AG04449 (cell line): ENCODE results near the gene WNT2.

Experiments used
- CTCF ChIA-PET: fragments of 350-600 bp; formaldehyde crosslinking; extraction: SDS; loops from one replicate; lab custom pipeline; 2021; ENCODE audit warnings: antibody characterized with exemption; lab: Yijun Ruan, JAX
- POLR2A ChIA-PET: fragments of 400-600, 350-600 bp; formaldehyde crosslinking; extraction: SDS; loops from one replicate; lab custom pipeline; 2020; ENCODE audit warnings: antibody characterized with exemption, inconsistent platforms; lab: Yijun Ruan, JAX
- DNase-seq: peaks from one replicate; pipeline ENCODE4 v3.0.0-alpha.2; 2010; ENCODE audit warnings: low read depth, low spot score
- H3K4me3 ChIP-seq: 2 replicates; pipeline ENCODE4 v1.5.1; 2011; ENCODE audit warnings: low read depth, mild to moderate bottlenecking, control low read depth, low read length
- TF ChIP-seq, protein P1 (sequence below): IDR thresholded peaks from one replicate; pipeline ENCODE4 v1.5.1; 2011; ENCODE audit warnings: mild to moderate bottlenecking, moderate library complexity, low read length, control low read depth, inconsistent platforms; ENCODE audit not compliant: insufficient read depth; ENCODE audit errors: missing control alignments

Gene WNT2

DNA sequence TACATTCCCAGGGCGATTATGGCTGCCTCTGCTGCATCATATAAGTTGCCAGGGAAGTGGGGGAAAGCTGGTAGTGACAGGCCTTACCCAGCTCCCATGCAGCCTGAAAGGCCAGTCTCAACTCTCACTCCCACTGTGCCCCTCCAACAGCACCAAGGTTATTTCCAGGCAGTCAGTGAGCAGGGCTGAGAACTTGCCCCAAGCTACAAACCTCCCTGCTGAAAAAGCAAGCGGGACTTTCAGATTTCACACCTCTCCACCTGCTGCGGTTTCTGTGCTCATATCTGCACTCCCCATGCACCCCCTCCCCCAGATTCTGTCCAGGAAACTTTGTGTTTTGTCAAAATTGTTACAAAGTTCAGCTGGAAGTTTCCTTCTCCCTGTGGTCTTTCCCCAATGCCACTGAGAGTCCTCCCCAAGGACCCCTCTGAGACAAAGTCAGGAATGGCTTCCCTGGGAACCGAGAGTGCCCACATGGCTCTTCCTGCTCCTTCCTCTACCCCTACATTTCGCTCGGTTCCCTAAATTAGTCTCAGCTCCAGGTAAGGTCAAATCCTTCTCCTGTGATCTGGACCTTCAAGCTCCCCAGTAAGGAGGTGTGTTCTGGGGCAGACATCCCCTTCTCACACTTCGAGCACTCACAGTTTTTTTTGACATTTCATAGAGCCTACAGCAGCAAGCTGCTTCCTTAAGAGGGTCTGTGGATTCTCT, 25.3 kb upstream of the WNT2 start:
- ChIA-PET CTCF (interaction anchor here (1.0 to 2.1 kb wide), 2 partner anchors 10 to 129 kb away, joined by 3 to 7 read pairs; no protein-coding TSS in a partner anchor), POLR2A (no interaction called here)
- DNase-seq = no peak

DNA sequence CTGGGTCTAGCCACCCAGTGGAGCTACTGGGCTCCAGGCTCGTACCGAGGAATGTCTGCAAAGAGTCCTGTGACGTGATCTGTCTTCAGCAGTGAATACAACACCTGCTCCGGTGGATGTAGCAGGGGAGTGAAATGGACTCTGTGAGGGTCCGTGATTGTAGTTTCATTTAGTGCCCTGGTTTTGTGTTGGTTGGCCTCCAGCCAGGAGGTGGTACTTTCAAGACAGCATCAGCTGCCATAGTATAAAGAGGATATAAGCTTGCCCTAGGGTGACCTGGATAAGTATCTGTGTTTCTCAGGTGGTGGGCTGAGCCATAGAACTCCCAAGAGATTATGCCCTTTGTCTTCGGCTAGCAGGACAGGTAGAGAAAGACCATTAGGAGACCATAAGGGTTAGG, 24.6 kb upstream of the WNT2 start:
- CTCF ChIA-PET = interaction anchor here (2.1 kb wide), 1 partner anchor 9 kb away, joined by 7 read pairs; no protein-coding TSS in a partner anchor
- TF ChIP-seq, protein P1, sequence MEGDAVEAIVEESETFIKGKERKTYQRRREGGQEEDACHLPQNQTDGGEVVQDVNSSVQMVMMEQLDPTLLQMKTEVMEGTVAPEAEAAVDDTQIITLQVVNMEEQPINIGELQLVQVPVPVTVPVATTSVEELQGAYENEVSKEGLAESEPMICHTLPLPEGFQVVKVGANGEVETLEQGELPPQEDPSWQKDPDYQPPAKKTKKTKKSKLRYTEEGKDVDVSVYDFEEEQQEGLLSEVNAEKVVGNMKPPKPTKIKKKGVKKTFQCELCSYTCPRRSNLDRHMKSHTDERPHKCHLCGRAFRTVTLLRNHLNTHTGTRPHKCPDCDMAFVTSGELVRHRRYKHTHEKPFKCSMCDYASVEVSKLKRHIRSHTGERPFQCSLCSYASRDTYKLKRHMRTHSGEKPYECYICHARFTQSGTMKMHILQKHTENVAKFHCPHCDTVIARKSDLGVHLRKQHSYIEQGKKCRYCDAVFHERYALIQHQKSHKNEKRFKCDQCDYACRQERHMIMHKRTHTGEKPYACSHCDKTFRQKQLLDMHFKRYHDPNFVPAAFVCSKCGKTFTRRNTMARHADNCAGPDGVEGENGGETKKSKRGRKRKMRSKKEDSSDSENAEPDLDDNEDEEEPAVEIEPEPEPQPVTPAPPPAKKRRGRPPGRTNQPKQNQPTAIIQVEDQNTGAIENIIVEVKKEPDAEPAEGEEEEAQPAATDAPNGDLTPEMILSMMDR = no peak
- POLR2A ChIA-PET = no interaction called here
- H3K4me3 ChIP-seq = no peak overlapping the region
- no peak for DNase-seq

More for the DNA sequence above, 25.3 kb upstream of the WNT2 start:
- TF ChIP-seq, protein P1 = no peak
- H3K4me3 ChIP-seq = no peak overlapping the region

DNA sequence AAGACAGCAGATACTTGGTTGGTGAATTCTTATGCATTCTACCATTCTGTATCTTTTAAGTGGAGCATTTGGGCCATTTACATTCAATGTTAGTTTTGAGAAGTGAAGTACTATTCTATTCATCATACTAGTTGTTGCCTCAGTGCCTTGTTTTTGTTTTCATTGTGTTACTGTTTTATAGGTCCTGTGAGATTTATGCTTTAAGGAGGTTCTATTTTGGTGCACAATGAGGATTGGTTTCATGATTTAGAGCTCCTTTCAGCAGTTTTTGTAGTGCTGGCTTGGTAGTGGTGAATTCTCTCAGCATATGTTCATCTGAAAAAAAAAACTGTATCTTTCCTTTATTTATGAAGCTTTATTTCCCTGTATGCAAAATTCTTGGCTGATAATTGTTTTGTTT, 23.3 kb upstream of the WNT2 start:
- H3K4me3 ChIP-seq = no peak overlapping the region
- CTCF ChIA-PET = interaction anchor here (1.8 kb wide), 1 partner anchor 22 kb away, joined by 4 read pairs; no protein-coding TSS in a partner anchor
- TF ChIP-seq, protein P1 = no peak
- POLR2A ChIA-PET = no interaction called here
- DNase-seq = no peak

DNA sequence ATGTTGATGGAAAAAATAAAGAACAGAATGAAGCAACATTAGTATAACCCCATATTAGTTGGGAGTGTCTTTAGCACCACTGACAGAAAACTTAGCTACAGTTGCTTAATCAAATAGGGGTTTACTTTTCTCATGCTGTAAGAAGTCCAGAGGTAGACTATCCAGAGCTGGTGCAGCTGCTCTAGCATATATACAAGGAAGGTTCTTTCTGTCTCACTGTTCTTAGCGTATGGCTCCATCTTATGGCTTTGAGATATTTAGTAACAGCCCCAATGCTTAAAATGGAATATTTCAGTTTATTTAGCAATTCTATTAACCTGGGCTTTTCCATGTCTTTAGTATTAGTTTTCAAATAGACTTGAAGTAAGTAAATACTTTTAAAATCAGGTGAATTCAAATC, 15.2 kb upstream of the WNT2 start:
- CTCF ChIA-PET = interaction anchor here (0.9 to 3.2 kb wide), 12 partner anchors 10 to 406 kb away, joined by 3 to 18 read pairs (median 4); partner anchors contain the start of gene WNT2
- POLR2A ChIA-PET = no interaction called here
- no peak for DNase-seq
- no peak overlapping the region for H3K4me3 ChIP-seq
- TF ChIP-seq, protein P1 = no peak

DNA sequence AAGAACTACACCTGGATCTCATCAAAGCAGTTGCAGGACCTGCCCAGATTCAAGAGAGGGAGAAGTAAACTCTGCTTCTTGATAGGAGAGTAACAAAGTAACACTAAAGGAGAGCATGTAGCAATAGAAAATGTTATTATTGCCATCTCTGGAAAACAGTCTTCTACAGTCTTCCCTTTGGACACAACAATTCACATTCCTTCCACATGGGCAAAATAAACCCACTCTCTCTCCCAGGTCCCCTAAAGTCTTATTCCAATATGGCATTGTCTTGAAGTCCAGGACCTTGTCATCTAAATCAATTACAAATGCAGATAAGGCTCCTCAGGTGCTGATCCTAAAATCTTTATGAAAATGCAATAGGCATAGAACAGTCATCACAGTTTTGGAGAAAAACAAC, 10.3 kb upstream of the WNT2 start:
- CTCF ChIA-PET = no interaction called here

DNA sequence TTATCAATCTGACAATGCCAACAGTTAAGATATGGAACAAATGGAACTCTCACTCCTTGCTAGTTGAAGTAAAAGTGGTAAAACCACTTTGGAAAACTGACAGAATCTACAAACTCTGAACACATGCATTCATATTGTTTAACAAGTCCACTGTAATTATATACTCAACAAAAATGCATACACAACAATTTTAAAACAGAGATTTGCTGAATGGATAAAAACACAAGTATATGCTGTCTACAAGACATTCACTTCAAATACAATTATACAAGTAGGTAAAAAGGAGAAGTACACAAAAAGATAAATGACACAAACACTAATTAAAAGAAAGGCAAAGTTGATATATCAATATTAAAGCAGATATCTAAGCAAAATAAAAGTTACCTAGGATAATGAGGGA, 9.2 kb upstream of the WNT2 start:
- TF ChIP-seq, protein P1 = no peak
- no peak for DNase-seq
- ChIA-PET CTCF (no interaction called here), POLR2A (no interaction called here)
- H3K4me3 ChIP-seq = no peak overlapping the region

More for the DNA sequence above, 10.3 kb upstream of the WNT2 start:
- H3K4me3 ChIP-seq = no peak overlapping the region
- POLR2A ChIA-PET = no interaction called here
- TF ChIP-seq, protein P1 = no peak
- DNase-seq = no peak
